GM20000 (cell line): Measurements from ENCODE around the gene RNF40.

Experiments
- DNase-seq: peaks from one replicate; pipeline ENCODE4 v3.0.0; 2012; ENCODE audit warnings: low spot score
- TF ChIP-seq, protein P1 (sequence below): IDR thresholded peaks from 2 replicates; pipeline ENCODE4 v1.5.1; 2012; ENCODE audit warnings: mild to moderate bottlenecking, control low read depth; ENCODE audit errors: extremely low read depth, missing control alignments

The RNF40 gene

DNA sequence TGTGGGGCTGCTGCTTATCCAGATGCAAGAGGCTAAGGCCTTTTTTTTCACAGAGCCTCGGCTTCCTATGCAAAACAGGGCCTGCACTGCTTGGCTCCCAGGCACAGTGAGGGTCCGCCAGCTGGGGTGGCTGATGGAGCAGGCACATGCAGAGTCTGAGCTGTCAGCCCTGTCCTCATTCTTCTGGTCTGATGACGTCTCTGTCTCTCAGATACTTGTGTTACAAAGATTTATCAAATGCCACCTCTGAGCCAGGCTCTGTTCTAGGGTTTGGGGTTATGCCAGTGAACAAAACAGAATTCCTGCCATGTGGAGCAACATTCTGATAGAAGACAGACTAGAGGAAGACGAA is 4.8 kb downstream of the RNF40 start:
- TF ChIP-seq, protein P1, sequence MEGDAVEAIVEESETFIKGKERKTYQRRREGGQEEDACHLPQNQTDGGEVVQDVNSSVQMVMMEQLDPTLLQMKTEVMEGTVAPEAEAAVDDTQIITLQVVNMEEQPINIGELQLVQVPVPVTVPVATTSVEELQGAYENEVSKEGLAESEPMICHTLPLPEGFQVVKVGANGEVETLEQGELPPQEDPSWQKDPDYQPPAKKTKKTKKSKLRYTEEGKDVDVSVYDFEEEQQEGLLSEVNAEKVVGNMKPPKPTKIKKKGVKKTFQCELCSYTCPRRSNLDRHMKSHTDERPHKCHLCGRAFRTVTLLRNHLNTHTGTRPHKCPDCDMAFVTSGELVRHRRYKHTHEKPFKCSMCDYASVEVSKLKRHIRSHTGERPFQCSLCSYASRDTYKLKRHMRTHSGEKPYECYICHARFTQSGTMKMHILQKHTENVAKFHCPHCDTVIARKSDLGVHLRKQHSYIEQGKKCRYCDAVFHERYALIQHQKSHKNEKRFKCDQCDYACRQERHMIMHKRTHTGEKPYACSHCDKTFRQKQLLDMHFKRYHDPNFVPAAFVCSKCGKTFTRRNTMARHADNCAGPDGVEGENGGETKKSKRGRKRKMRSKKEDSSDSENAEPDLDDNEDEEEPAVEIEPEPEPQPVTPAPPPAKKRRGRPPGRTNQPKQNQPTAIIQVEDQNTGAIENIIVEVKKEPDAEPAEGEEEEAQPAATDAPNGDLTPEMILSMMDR: no peak
- DNase-seq: no peak

DNA sequence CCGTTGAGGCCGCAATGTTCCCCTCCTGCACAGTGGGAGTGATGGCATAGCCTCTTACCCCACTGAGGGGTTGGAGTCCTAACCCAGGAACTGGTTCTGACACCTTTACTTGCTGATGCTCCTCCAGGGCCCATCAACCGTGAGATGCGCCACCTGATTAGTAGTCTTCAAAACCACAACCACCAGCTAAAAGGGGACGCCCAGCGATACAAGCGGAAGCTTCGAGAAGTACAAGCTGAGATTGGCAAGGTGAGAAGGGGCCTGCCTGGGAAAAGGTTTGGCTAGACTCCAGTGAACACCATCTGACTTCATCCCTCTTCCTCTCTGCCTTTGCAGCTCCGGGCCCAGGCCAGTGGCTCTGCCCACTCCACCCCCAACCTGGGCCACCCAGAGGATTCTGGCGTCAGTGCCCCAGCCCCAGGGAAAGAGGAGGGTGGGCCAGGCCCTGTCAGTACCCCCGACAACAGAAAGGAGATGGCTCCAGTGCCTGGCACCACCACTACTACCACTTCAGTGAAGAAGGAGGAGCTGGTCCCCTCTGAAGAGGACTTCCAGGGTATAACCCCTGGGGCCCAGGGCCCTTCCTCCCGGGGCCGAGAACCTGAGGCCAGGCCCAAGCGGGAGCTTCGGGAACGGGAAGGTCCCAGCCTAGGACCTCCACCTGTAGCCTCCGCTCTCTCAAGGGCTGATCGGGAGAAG is 5.8 kb downstream of the RNF40 start:
- DNase-seq: no peak
- TF ChIP-seq, protein P1: no peak

DNA sequence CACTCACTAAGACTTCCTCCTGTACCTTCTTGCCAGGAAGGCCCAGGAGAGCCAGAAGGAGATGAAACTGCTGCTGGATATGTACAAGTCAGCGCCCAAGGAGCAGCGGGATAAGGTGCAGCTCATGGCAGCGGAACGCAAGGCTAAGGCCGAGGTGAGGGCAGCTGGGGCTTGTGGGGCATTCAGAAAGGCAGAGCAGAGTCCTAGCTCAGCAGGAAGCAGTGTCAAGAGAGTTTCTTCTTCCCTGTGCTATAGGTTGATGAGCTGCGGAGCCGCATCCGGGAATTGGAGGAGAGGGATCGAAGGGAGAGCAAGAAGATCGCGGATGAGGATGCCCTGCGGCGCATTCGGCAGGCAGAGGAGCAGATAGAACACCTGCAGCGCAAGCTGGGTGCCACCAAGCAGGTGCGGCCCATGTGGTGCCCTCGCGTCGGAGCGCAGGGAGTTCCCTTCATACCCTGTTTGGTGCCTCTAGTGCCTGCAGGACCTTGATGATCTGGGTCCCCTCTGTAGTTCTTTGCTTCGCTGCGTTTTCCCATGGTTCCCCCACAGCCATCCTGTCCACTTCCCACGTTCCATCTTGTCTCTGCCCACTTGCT is 6.6 kb downstream of the RNF40 start:
- TF ChIP-seq, protein P1: no peak
- no peak for DNase-seq

DNA sequence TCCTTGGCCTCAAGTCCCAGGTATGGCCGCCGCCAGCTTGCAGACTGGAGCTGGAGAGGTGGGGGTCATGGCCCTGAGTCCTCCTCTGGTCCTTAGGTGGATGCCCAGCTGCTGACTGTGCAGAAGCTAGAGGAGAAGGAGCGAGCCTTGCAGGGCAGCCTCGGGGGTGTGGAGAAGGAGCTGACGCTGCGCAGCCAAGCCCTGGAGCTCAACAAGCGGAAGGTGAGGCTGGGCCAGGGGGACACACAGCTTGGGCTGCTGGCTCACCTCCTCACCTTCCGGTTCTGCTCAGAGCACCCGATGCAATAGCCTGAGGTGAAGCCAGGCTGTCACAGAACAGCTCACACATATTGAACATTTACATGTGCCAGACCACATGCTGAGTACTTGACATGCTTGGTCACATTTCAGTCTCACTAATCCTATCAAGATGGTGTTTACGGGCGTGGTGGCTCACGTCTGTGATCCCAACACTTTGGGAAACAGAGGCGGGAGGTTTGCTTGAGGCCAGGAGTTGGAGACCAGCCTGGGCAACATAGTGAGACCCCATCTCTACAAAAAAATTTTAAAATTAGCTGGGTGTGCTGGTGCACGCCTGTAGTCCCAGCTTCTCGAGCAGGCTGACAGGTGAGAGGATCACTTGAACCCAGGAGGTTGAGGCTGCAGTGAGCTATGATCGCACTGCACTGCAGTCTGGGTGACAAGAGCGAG is 7.4 kb downstream of the RNF40 start:
- no peak for DNase-seq
- TF ChIP-seq, protein P1: no peak

DNA sequence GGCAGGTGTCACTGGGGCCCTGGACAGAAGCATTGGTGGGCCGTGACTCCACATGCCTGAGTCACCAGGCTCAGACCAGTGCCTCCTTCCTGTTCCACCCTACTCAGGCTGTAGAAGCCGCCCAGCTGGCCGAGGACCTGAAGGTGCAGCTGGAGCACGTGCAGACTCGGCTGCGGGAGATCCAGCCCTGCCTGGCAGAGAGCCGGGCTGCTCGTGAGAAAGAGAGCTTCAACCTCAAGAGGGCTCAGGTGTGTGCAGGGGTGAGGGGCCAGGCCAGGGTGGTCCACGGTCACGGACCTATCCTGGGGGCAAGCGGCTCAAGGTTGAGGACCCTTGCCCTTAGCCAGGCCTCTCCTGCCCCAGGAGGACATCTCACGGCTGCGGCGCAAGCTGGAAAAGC is 9.6 kb downstream of the RNF40 start:
- TF ChIP-seq, protein P1: no peak
- DNase-seq: no peak

DNA sequence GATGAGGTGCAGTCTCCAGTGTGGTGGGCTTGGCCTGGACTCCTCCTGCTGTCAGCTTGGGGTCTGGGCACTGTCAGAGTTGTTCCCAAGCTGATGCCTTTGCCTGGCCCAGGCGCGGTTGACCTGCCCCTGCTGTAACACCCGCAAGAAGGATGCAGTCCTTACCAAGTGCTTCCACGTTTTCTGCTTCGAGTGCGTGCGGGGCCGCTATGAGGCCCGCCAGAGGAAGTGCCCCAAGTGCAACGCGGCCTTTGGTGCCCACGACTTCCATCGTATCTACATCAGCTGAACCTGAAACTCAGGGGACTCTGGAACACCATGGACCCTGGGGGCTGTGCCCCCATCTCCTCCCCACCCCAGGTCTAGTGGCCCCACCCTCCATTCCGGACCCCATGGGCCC is 11.7 kb downstream of the RNF40 start:
- TF ChIP-seq, protein P1: no peak
- no peak for DNase-seq
